GM18508 (cell line): Measurements from ENCODE around the gene PLAU.
"Not testable (repeated sequence)": the region's sequence is repeated elsewhere in the genome, so short reads cannot be mapped to it uniquely, and the experiment has no call there.

Experiments used
- ATAC-seq: cut with Tn5 transposase; IDR thresholded peaks from one replicate; pipeline ENCODE4 v1.9.1; 2021; ENCODE audit warnings: moderate number of reproducible peaks; ENCODE audit not compliant: insufficient read depth, unreplicated experiment

Gene PLAU

GRCh38 chr10:73876157-73876556 is 34.8 kb upstream of the PLAU start:
- ATAC-seq, result no peak

GRCh38 chr10:73876566-73876965 is 34.4 kb upstream of the PLAU start:
- no peak for ATAC-seq

GRCh38 chr10:73876971-73877370 is 34.0 kb upstream of the PLAU start:
- no peak for ATAC-seq

- ATAC-seq, result no peak
These were observed 33.3 kb upstream of the PLAU start for GRCh38 chr10:73877533-73878160.

GRCh38 chr10:73878365-73878764 is 32.6 kb upstream of the PLAU start:
- no peak for ATAC-seq

GRCh38 chr10:73879296-73880173 is 31.4 kb upstream of the PLAU start:
- ATAC-seq, result no peak

- ATAC-seq, result no peak
These were observed 29.6 kb upstream of the PLAU start for GRCh38 chr10:73881221-73881919.

- ATAC-seq, result no peak
These were observed 26.9 kb upstream of the PLAU start for GRCh38 chr10:73884017-73884416.

GRCh38 chr10:73886085-73886529 is 24.8 kb upstream of the PLAU start:
- ATAC-seq, result no peak

- ATAC-seq, result no peak
These were observed 24.2 kb upstream of the PLAU start for GRCh38 chr10:73886661-73887293.

- no peak for ATAC-seq
These were observed 23.5 kb upstream of the PLAU start for GRCh38 chr10:73887294-73888039.

- no peak for ATAC-seq
These were observed 22.4 kb upstream of the PLAU start for GRCh38 chr10:73888514-73888913.

- ATAC-seq, result no peak
These were observed 21.9 kb upstream of the PLAU start for GRCh38 chr10:73889014-73889413.

GRCh38 chr10:73889416-73889815 is 21.5 kb upstream of the PLAU start:
- not testable (repeated sequence) for ATAC-seq

GRCh38 chr10:73890261-73890660 is 20.7 kb upstream of the PLAU start:
- no peak for ATAC-seq

- ATAC-seq, result not testable (repeated sequence)
These were observed 20.1 kb upstream of the PLAU start for GRCh38 chr10:73890830-73891229.

GRCh38 chr10:73891540-73891939 is 19.4 kb upstream of the PLAU start:
- no peak for ATAC-seq

- ATAC-seq, result no peak
These were observed 18.5 kb upstream of the PLAU start for GRCh38 chr10:73892310-73893030.

- no peak for ATAC-seq
These were observed 17.5 kb upstream of the PLAU start for GRCh38 chr10:73893426-73893825.
